Natural killer cell (primary cell): Measurements from ENCODE around the gene TVP23C. TPM values are rescaled to one million over a fixed set of nuclear protein-coding genes. Genes with fewer than 3 reads are reported as not detected.
"Not testable (repeated sequence)": the region's sequence is repeated elsewhere in the genome, so short reads cannot be mapped to it uniquely, and the experiment has no call there.

Experiments
- ATAC-seq, 3 donors: fragments of 150-1000 bp in 2 of 3; fragments of 200-7000 bp in 1 of 3; cut with Tn5 transposase; 1 replicate in 1 of 3; 2 replicates in 2 of 3; pipeline ENCODE4 v1.10.0; 2021; ENCODE audit warnings: mild to moderate bottlenecking in 2 of 3, moderate library complexity in 2 of 3
- DNase-seq, 2 donors: peaks; one replicate each; pipeline versions ENCODE4 v3.0.0 to v3.0.0-alpha.2; 2013 to 2021; ENCODE audit warnings: mixed read lengths in 1 of 2
- H3K27ac ChIP-seq: one replicate; pipeline ENCODE4 v1.5.1; 2013; ENCODE audit warnings: mild to moderate bottlenecking, low read length
- H3K27me3 ChIP-seq: one replicate; pipeline ENCODE4 v1.6.1; 2013; ENCODE audit warnings: low read length; ENCODE audit not compliant: control insufficient read depth, insufficient read depth
- H3K36me3 ChIP-seq: one replicate; pipeline ENCODE4 v1.6.1; 2013; ENCODE audit warnings: low read length; ENCODE audit not compliant: control insufficient read depth, insufficient read depth
- H3K4me1 ChIP-seq: one replicate; pipeline ENCODE4 v1.6.1; 2013; ENCODE audit warnings: low read length; ENCODE audit not compliant: control insufficient read depth, insufficient read depth
- H3K4me3 ChIP-seq: one replicate; pipeline ENCODE4 v1.5.1; 2013; ENCODE audit warnings: low read length
- H3K9me3 ChIP-seq: one replicate; pipeline ENCODE4 v1.6.1; 2013; ENCODE audit warnings: low read length; ENCODE audit not compliant: control insufficient read depth, insufficient read depth
- H3K27ac Mint-ChIP-seq, 2 donors: one replicate each; pipeline ENCODE4 v1.8.0; 2022; ENCODE audit warnings: mild to moderate bottlenecking in 2 of 2, mixed read lengths in 2 of 2, moderate library complexity in 1 of 2
- H3K27me3 Mint-ChIP-seq, 2 donors: one replicate each; pipeline ENCODE4 v1.8.0; 2022; ENCODE audit warnings: low read depth in 2 of 2, mixed read lengths in 2 of 2
- H3K36me3 Mint-ChIP-seq: one replicate; pipeline ENCODE4 v1.8.0; 2022; ENCODE audit warnings: mixed read lengths
- H3K4me1 Mint-ChIP-seq, 2 donors: one replicate each; pipeline ENCODE4 v1.8.0; 2022; ENCODE audit warnings: mixed read lengths in 2 of 2
- H3K4me3 Mint-ChIP-seq: one replicate; pipeline ENCODE4 v1.8.0; 2022; ENCODE audit warnings: mild to moderate bottlenecking, moderate library complexity, mixed read lengths
- H3K9me3 Mint-ChIP-seq, 2 donors: one replicate each; pipeline ENCODE4 v1.8.0; 2022; ENCODE audit warnings: mixed read lengths in 2 of 2
- WGBS: methylation state at CpG from one replicate; pipeline ENCODE4 v1.1.7; 2013; ENCODE audit warnings: missing lambda C conversion rate; ENCODE audit not compliant: insufficient coverage; 5-methylcytosine and 5-hydroxymethylcytosine counted together
- intact Hi-C: fragments of 100-400 bp; cut with micrococcal nuclease; formaldehyde crosslinking; loops from one replicate; pipeline ENCODE4 v1.14.2; 2022
- total RNA-seq, 4 donors: library from RNA; stranded (reverse); fragments of 120-200 nt in 1 of 4; gene quantifications; one replicate each; pipeline versions ENCODE4 v1.2.3 to v1.2.4, GENCODE V29; 2013 to 2022

Gene TVP23C
- total RNA-seq, 3 donors from 2014 or later (not counting 1 experiment from before 2014, with no cell fraction given): 28.2 to 45.4 (median 40.4) TPM

DNA sequence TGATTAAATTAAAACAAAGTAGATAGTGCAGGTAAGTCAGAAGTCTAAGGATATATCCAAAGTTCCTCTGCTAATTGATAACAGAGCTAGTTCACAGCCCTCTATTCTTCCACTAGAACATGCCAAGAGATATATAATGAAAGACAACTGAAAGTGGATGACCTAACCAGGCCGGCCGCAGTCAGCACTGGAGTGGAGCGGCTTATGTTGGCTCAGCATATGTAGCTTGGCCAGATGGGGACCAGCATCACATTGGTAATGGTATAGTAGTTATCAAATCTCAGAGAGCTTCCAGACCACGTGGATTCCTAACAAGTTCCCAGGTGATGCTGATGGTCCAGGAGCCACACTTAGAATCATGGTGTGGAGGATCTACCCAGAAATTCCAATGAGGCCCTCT, 18.2 kb upstream of the TVP23C start:
- intact Hi-C loops, DNase-seq, H3K27ac Mint-ChIP-seq, H3K4me1 ChIP-seq, H3K4me1 Mint-ChIP-seq, H3K4me3 ChIP-seq, H3K27me3 Mint-ChIP-seq, H3K9me3 Mint-ChIP-seq, H3K9me3 ChIP-seq, H3K36me3 Mint-ChIP-seq, ATAC-seq, H3K4me3 Mint-ChIP-seq, H3K27ac ChIP-seq, H3K36me3 ChIP-seq, H3K27me3 ChIP-seq: not testable (repeated sequence)
- WGBS: 100% methylated on average over 3 of the region's 4 CpGs

- H3K4me1 ChIP-seq, H3K27me3 Mint-ChIP-seq, H3K9me3 Mint-ChIP-seq, intact Hi-C loops, H3K36me3 Mint-ChIP-seq, DNase-seq, H3K27ac Mint-ChIP-seq, H3K36me3 ChIP-seq, H3K4me3 Mint-ChIP-seq, H3K9me3 ChIP-seq, H3K27ac ChIP-seq, H3K4me1 Mint-ChIP-seq, ATAC-seq, H3K27me3 ChIP-seq, H3K4me3 ChIP-seq: not testable (repeated sequence)
- no CpG with 5 or more reads among the region's 1 CpG for WGBS
Measured at GRCh38 chr17:15576848-15577247, 13.6 kb upstream of the TVP23C start.

DNA sequence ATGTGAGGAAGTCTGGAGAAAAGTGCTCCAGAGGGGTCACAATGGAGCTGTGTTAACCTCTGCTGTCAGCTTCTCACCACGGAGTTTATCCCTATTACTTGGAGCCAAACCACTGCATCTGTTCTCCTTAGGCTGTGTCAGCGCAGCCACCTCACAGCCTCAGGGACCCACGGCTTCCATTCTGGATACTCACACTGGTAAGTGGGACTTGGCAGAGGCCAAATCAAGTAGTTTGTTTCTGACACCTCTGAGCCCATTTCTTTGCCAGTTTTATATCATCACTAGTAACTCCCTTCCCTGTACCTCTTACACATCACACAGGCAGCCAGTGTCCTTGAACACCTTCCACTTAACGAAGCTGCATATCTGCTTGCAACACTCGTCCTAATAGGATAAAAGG, 11.4 kb upstream of the TVP23C start:
- H3K4me3 ChIP-seq, H3K36me3 ChIP-seq, H3K27ac ChIP-seq, H3K4me1 Mint-ChIP-seq, H3K4me3 Mint-ChIP-seq, H3K9me3 Mint-ChIP-seq, ATAC-seq, DNase-seq, H3K36me3 Mint-ChIP-seq, H3K9me3 ChIP-seq, intact Hi-C loops, H3K4me1 ChIP-seq, H3K27ac Mint-ChIP-seq, H3K27me3 ChIP-seq: not testable (repeated sequence)
- WGBS: 95% methylated on average over 2 of the region's 5 CpGs
- H3K27me3 Mint-ChIP-seq: peaks cover 0 to 12% of the 10 kb centered on the region in 2 donors

- H3K36me3 ChIP-seq, H3K27ac ChIP-seq, H3K27me3 ChIP-seq, H3K4me1 Mint-ChIP-seq, H3K4me3 ChIP-seq, intact Hi-C loops, H3K36me3 Mint-ChIP-seq, DNase-seq, H3K9me3 ChIP-seq, H3K9me3 Mint-ChIP-seq, H3K4me3 Mint-ChIP-seq, H3K4me1 ChIP-seq, H3K27ac Mint-ChIP-seq, ATAC-seq: not testable (repeated sequence)
- H3K27me3 Mint-ChIP-seq: peaks cover 0 to 12% of the 10 kb centered on the region in 2 donors
- 76% methylated on average over 4 of the region's 4 CpGs for WGBS
Measured at GRCh38 chr17:15573870-15574269, 10.6 kb upstream of the TVP23C start.

DNA sequence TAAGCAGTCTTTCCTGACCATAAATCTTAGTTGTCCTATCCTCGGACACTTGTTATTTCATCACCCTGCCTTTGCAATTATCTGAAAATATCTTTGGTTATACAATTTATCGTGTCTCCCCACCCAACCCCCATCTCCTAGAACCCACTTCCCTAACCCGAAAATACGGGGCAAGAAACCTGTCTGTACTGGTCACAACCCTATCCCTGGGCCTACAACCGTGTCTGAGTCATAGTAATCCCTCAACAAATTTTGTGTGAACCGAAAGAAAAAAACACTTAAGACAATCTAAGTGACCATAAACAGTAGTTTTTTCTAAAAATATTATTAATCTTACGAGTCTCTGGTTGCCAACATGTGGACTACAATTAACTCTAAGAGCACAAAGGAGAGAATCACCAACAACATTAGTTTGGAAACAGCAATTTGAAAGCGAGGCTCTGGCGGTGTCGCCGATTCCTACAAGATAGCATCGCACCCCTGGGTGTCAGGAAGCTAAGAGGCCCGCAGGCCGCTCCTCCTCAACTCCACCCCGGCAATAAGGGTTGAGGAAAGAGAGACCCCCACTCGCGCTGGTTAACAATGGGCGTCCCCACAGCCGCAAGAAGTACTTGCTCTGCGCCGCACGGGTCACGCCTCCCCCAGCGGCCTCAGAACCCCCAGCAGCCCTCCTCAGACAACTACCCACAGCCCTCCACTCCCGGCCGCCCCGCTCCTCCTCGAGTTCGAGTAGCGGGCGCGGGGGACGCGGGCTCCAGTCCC, 489 bp downstream of the TVP23C start:
- H3K36me3 Mint-ChIP-seq, H3K9me3 Mint-ChIP-seq, H3K27me3 Mint-ChIP-seq, intact Hi-C loops, H3K36me3 ChIP-seq, H3K4me1 ChIP-seq, DNase-seq, H3K27me3 ChIP-seq, H3K9me3 ChIP-seq: not testable (repeated sequence)
- peak overlapping the region; percentile 74 for H3K27ac ChIP-seq
- Mint-ChIP-seq H3K4me1 (peaks cover 0 to 17% of the 10 kb centered on the region in 2 donors), H3K4me3 (peak overlapping the region; percentile 96), H3K27ac (peak overlapping the region; percentile 83 to 98)
- 0% methylated on average over 5 of the region's 34 CpGs for WGBS
- H3K4me3 ChIP-seq: peak overlapping the region; percentile 92
- ATAC-seq: peak; percentile 57 to 62 (median 58)

DNA sequence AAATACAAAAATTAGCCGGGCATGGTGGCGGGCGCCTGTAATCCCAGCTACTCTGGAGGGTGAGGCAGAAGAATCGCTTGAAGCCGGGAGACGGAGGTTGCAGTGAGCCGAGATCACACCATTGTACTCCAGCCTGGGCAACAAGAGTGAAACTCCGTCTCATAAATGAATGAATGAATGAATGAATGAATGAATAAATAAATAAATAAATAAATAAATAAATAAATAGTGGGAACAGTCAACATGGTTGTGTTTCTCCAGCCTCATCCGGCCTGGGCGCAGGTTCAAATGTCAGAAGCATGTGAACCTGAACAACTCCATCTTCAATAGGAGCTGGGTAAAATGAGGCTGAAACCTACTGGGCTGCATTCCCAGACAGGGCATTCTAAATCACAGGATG, 1.8 kb downstream of the TVP23C start:
- H3K9me3 Mint-ChIP-seq, H3K27ac Mint-ChIP-seq, H3K4me1 ChIP-seq, intact Hi-C loops, H3K27me3 Mint-ChIP-seq, H3K36me3 ChIP-seq, ATAC-seq, H3K27ac ChIP-seq, DNase-seq, H3K27me3 ChIP-seq, H3K4me3 ChIP-seq, H3K9me3 ChIP-seq, H3K36me3 Mint-ChIP-seq, H3K4me3 Mint-ChIP-seq: not testable (repeated sequence)
- H3K4me1 Mint-ChIP-seq: peaks cover 4 to 24% of the 10 kb centered on the region in 2 donors
- whole genome bisulfite sequencing: 97% methylated on average over 5 of the region's 10 CpGs

GRCh38 chr17:15558403-15559105, 4.7 kb downstream of the TVP23C start:
- intact Hi-C loops, H3K36me3 Mint-ChIP-seq, H3K4me1 ChIP-seq, ATAC-seq, H3K36me3 ChIP-seq, H3K9me3 Mint-ChIP-seq, DNase-seq, H3K27ac Mint-ChIP-seq, H3K9me3 ChIP-seq, H3K27me3 Mint-ChIP-seq, H3K4me3 ChIP-seq, H3K27me3 ChIP-seq, H3K27ac ChIP-seq, H3K4me3 Mint-ChIP-seq: not testable (repeated sequence)
- 100% methylated on average over 2 of the region's 5 CpGs for WGBS
- H3K4me1 Mint-ChIP-seq: peaks cover 11 to 25% of the 10 kb centered on the region in 2 donors
